ENCODE measurements around the gene BIN1. TPM values are rescaled to one million over a fixed set of nuclear protein-coding genes. Genes with fewer than 3 reads are reported as not detected.

The BIN1 gene, protein sequence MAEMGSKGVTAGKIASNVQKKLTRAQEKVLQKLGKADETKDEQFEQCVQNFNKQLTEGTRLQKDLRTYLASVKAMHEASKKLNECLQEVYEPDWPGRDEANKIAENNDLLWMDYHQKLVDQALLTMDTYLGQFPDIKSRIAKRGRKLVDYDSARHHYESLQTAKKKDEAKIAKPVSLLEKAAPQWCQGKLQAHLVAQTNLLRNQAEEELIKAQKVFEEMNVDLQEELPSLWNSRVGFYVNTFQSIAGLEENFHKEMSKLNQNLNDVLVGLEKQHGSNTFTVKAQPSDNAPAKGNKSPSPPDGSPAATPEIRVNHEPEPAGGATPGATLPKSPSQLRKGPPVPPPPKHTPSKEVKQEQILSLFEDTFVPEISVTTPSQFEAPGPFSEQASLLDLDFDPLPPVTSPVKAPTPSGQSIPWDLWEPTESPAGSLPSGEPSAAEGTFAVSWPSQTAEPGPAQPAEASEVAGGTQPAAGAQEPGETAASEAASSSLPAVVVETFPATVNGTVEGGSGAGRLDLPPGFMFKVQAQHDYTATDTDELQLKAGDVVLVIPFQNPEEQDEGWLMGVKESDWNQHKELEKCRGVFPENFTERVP
- total RNA-seq, result 33.4 TPM
- long read RNA-seq, transcript BIN1-209 (15 exons, 2,293 nt), result minor isoform, 27 of 100 reads
- long read RNA-seq, transcript BIN1-211 (14 exons, 2,143 nt), result major isoform, 32 of 100 reads
- long read RNA-seq, partial matches to known transcripts, result 21 of 100 reads
- long read RNA-seq, other reads (novel, unspliced or antisense), result 15 of 100 reads

DNA sequence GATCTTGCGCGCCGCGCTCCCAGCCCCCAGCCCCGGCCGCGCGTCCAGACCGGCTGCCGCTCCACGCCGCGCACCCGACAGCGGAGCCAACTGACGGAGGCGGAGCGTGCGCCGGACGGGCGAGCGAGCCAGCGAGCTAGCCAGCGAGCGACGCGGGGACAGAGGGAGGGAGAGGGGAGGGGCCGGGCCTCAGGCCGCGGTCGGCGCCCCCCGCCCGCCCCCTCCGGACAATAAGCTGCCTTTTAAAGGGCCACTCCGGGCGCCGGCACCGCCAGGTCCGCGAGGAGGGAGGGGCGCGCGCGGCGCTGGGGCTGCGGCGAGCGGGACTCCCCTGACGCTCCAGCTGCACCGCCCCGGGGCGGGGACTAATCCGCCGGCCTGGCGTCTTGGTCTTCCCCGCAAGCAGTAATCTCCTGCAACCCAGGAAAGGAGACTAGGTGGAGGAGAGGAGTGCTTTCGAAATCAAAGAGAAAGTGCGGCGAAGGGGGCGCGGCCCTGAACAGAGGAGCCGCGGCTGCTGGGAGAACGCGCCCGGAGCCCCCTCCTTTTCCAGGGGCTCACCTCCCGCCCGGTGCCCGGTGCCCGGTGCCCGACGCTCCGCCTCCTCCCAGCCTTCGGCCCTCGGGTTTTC lies at the start of gene BIN1:
BIN1 (minus strand) TSS at position 164 of the 631 bp plus-strand sequence. CDS start 211 bp downstream, outside the sequence.
- ATAC-seq, result peak; percentile 92
- peaks cover 4% of the 10 kb centered on the region for H3K4me1 ChIP-seq
- peak within 1 kb of the TSS; percentile 71 for H3K27ac ChIP-seq

DNA sequence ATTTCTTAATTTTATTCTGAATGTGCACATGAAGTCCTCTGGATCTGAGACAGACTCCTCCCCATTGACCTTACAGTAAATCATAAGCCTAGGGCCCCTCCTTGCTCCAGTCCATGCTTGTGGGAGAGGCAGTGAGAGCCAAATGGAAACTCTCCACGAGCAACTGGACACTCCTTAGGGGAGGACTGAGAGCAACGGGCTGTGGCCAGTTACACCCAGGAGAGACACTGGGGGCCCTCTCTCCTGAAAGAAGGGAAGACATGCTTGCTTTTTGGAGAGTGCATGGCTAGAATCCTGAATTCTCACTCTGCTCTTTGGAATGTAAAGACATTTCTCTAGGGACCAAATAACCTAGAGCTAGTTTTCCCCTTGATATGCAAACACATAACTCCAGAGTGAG lies 49.0 kb upstream of the BIN1 start:
- TF ChIP-seq, protein P1, sequence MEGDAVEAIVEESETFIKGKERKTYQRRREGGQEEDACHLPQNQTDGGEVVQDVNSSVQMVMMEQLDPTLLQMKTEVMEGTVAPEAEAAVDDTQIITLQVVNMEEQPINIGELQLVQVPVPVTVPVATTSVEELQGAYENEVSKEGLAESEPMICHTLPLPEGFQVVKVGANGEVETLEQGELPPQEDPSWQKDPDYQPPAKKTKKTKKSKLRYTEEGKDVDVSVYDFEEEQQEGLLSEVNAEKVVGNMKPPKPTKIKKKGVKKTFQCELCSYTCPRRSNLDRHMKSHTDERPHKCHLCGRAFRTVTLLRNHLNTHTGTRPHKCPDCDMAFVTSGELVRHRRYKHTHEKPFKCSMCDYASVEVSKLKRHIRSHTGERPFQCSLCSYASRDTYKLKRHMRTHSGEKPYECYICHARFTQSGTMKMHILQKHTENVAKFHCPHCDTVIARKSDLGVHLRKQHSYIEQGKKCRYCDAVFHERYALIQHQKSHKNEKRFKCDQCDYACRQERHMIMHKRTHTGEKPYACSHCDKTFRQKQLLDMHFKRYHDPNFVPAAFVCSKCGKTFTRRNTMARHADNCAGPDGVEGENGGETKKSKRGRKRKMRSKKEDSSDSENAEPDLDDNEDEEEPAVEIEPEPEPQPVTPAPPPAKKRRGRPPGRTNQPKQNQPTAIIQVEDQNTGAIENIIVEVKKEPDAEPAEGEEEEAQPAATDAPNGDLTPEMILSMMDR (IDR thresholded peaks at IDR 0.05), result no peak
- DNase-seq (no peak), ATAC-seq (peak; percentile 57)
- no peaks in the 10 kb centered on the region for H3K9me3 ChIP-seq
- no peaks in the 10 kb centered on the region for H3K4me1 ChIP-seq
- H3K27me3 ChIP-seq, result no peaks in the 10 kb centered on the region
- no peak overlapping the region for H3K4me3 ChIP-seq
- H3K36me3 ChIP-seq, result no peaks in the 10 kb centered on the region
- no peak overlapping the region for H3K27ac ChIP-seq
- intact Hi-C loops (cut with DNase I), result no loop called here

More for the DNA sequence above, at the start of gene BIN1:
- Histone ChIP-seq H3K36me3 (no peaks in the 10 kb centered on the region), H3K9me3 (no peaks in the 10 kb centered on the region), H3K27me3 (no peaks in the 10 kb centered on the region), H3K4me3 (peak within 1 kb of the TSS; percentile 90)
- DNase-seq, result peak; percentile 96
- TF ChIP-seq, protein P1 (IDR thresholded peaks at IDR 0.05), result no peak
- intact Hi-C loops (cut with DNase I), result loop anchor here (5.0 kb wide), 1 partner anchor 40 kb away; no protein-coding TSS in a partner anchor

DNA sequence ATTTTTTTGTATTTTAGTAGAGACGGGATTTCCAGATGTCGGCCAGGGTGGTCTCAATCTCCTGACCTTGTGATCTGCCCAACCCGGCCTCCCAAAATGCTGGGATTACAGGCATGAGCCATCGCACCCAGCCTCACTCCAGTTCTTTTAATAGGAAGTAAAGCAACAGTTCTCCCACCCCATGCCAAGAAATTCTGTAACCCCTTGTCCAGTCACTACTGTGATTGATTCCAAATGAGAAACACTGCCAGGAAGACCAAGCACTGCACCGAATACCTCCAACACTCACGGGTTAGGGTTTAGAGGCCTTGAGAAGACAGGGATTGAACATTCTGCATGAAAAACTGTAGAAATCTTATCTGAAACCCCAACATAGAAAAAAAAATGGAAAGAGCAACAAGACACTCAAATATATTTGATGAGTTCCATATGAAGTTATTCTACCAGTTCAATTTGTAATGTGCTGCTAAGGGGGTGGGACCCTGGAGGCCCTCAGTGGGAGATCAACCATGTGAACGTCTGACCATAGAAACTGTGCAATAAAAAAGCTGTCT lies 48.2 kb upstream of the BIN1 start:
- no peak for ATAC-seq
- Histone ChIP-seq H3K9me3 (no peaks in the 10 kb centered on the region), H3K27ac (no peak overlapping the region), H3K27me3 (no peaks in the 10 kb centered on the region), H3K4me3 (no peak overlapping the region), H3K36me3 (no peaks in the 10 kb centered on the region), H3K4me1 (no peaks in the 10 kb centered on the region)
- DNase-seq, result no peak
- TF ChIP-seq, protein P1 (IDR thresholded peaks at IDR 0.05), result no peak
- intact Hi-C loops (cut with DNase I), result no loop called here

DNA sequence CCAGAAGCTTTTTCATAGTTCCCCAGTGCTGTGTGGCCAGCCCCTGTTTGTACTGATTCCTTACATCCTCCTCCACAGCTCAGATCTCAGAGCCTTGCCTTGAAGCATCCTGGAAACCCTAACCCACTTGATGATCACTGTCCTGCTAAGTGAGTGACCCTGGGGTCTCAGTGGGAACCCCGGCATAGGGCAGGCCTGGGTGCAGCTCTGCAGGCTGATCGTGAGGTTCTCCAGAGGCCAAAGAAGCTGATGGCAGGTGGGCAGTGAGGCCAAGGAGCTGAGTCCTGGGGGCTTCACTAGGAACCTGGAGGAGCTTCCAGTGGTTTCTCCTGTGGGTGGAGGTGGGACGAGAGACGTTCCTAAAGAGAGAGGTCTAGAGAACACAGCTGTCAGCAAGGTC lies 47.4 kb upstream of the BIN1 start:
- DNase-seq, result no peak
- no peaks in the 10 kb centered on the region for H3K9me3 ChIP-seq
- H3K4me3 ChIP-seq, result no peak overlapping the region
- no peaks in the 10 kb centered on the region for H3K27me3 ChIP-seq
- no peaks in the 10 kb centered on the region for H3K4me1 ChIP-seq
- intact Hi-C loops (cut with DNase I), result no loop called here
- no peak for ATAC-seq
- no peak overlapping the region for H3K27ac ChIP-seq
- TF ChIP-seq, protein P1 (IDR thresholded peaks at IDR 0.05), result no peak
- H3K36me3 ChIP-seq, result no peaks in the 10 kb centered on the region

DNA sequence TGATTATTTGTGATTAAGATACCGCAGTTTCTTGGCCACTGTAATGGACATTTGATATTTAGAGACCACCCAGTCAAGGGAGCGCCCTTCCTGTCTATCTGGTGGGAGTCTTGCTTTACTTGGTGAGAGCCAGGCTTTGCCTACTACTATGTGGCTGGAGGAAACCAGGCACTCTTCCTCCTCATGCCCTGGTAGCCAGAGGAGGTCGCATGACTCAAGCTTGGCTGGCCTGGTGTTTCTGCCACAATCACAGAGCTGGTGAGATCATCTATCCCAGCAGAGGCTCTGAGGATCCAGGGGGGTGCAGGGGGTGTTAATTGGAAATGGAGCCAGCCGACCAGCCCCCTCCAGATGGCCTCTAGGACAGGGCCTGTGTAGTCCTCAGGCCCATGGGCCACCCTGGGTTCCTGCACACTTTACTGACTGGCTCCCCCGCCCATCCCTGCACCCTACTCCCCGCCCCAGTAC lies 46.8 kb upstream of the BIN1 start:
- peak; percentile 38 for ATAC-seq
- no peaks in the 10 kb centered on the region for H3K9me3 ChIP-seq
- H3K4me3 ChIP-seq, result no peak overlapping the region
- no peak overlapping the region for H3K27ac ChIP-seq
- H3K27me3 ChIP-seq, result no peaks in the 10 kb centered on the region
- no peak for DNase-seq
- no peaks in the 10 kb centered on the region for H3K36me3 ChIP-seq
- intact Hi-C loops (cut with DNase I), result no loop called here
- H3K4me1 ChIP-seq, result no peaks in the 10 kb centered on the region
- TF ChIP-seq, protein P1 (IDR thresholded peaks at IDR 0.05), result no peak
